G401 (cell line): ENCODE data around the gene MLF2. TPM values are rescaled to one million over a fixed set of nuclear protein-coding genes. Genes with fewer than 3 reads are reported as not detected.

Experiments used
- DNase-seq: peaks from one replicate; pipeline ENCODE4 v3.0.0-alpha.2; 2015; ENCODE audit warnings: low spot score
- in situ Hi-C: cut with HindIII; loops from 2 replicates; pipeline ENCODE4 v1.10.0; 2016; ENCODE audit warnings: low sequenced_read_pairs, mixed read lengths
- total RNA-seq: library from RNA; depleted of rRNA; stranded (reverse); fragments of >200 nt; shearing (Covaris generic); gene quantifications from 2 replicates; pipeline ENCODE4 v1.2.3, GENCODE V29; 2014

The MLF2 gene
- total RNA-seq, 1 experiment from 2014 or later, result 364 TPM

DNA sequence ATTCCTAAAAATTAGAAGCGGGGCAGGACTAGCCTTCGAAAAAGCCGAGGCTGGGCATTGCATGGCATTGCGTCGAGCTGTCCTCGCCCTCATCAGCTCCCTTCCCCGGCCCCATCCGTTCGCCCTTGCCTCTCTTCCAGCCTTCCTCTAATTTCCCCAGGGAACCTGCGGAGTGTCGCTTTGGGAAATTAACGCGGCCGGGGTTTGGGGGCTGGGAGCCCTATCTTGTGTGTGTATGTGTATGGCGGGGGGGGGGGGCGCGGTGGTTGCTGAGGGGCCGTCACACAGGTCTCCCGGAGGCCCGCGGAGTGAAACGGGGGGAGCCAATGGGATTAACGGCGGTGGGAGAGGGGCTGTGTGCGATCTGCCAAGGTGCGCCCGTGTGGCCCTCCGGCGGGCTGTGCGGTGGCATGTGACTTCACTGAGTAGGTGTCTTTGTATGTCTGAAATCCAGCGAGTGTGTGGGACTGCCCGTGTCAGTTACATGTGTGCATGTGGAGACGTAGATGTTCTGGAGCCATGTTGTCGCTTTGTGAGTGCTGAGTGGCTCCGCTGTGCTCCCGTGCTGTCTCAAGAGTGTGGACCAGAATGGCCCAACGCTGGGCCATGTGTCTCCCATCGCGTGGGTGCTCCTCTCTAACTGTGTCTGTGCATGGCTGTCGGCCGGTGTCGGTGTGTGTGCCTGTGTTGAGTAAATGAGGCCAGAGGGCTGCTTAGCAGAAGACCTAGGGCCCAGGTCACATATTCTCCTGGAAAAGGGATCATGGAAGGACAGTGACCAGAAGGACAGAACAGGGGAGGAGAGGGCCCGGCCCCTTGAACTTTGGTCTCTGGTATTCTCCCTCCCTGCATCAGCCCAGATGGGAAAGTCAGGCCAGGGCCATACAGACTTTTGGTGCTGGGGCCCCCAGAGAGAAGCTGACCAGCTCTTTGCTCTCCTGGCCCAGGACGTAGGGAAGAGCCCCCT is 14.7 kb upstream of the MLF2 start:
- peak; percentile 64 for DNase-seq
- in situ Hi-C loops, result no loop called here

DNA sequence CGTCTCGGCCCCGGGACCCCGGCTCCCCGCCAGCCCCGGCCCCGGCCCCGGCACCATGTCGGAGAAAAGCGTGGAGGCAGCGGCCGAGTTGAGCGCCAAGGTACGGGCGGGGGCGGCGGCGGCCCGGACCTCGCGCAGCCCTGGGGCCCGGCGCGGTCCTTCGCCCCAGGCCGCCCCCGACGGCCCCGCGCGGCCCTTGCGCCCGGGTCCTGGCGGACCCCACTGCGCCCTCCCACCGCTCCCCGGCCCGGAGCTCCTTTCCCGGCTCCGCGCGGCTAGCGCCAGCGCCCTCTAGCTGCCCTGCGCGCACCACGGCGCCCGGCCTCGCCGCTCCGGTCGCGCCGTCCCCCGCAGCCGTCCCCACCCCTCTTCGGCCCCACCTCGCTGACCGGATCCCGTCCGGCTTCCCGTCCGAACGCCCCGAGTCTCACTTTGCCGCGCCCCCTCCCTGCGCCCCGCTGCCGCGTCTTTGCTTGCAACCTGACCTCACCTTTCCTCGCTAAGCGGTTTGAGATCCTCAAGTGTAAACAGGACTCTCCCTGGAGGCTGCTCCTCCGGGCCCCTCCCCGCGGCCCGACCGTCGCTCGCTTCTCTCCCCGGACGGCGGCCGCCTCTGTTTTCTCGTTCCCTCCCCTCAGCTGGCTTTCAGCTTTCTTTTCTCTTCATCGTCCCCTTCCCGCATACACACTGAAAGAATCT is 13.9 kb upstream of the MLF2 start:
- in situ Hi-C loops, result no loop called here
- peak; percentile 74 for DNase-seq

DNA sequence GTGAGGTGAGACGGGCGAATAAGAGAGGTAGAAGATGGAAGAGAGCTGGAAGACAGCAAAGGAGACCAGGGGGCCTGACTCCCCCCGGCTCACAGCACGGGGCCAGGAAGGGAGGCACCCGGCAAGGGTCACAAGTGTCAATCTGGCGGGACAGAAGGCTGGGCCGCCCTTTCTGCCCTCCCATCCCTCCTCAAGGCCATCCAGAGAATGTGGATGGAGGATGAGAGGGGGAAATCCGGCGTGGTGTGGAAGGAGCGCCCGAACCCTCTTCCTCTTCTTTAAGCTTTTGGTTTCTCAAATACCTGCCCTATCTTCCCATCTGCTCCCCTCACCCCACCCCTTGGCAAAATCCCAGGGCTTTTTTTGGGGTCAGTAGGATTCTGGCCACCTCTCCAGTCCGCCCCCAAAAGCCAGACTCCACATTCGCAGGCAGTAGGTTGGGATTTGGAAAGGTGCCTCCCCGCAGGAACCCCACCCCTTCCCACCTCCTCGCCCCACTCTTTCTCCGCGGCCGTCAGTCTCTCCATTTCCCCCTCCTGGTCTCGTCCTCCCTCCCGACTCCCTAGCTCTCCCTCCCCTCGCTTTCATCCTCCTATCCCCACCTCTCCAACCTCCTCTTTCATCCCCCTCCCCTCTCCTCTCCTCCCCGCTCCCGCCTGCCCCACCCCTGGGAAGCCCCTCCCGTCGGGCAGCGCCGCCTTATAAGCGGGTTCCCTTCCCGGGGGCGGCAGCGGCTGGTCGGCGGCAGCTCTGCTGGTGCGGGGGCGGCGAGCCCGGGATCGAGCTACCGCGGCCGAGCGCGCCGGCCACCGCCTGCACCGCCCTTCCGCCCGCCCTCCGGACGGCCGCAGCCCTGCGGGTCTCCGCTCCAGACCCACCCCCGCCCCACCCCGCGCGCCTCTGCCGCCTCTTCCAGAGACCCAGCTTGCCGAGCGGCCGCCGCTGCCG is 13.0 kb upstream of the MLF2 start, which contains the start of gene PTMS:
Gene PTMS (plus strand): TSS at position 730 of the 948 bp plus-strand sequence. CDS start 343 bp downstream, outside the sequence.
- DNase-seq, result peak; percentile 97
- in situ Hi-C loops, result no loop called here

DNA sequence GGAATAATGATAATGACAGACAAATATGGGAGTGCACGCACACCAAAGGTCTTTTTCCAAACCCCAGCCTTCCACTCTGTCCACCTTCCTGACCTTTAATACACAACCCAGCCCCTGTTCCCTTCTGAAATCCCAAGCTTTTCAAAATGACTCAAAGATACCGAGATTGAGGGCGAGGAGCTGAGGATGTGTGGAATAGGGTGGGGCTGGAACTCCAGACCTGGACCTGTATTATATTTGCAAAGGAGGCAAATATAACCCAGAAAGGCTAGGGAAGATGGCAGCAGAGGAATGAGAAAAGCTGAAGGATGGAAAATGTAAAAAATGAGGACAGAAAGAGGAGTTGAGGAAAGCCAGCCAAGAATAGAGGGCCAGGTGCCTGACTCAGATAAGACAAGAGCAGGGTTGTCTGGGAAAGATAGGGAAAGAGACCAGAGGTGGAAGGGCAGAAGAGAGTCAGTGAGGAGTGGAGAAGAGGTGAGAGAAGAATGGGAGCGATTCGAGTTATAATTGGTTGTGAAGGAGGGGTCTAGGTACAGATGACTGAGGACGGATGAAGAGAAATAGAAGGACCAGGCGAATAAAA is 12.2 kb upstream of the MLF2 start:
- DNase-seq, result peak; percentile 74

DNA sequence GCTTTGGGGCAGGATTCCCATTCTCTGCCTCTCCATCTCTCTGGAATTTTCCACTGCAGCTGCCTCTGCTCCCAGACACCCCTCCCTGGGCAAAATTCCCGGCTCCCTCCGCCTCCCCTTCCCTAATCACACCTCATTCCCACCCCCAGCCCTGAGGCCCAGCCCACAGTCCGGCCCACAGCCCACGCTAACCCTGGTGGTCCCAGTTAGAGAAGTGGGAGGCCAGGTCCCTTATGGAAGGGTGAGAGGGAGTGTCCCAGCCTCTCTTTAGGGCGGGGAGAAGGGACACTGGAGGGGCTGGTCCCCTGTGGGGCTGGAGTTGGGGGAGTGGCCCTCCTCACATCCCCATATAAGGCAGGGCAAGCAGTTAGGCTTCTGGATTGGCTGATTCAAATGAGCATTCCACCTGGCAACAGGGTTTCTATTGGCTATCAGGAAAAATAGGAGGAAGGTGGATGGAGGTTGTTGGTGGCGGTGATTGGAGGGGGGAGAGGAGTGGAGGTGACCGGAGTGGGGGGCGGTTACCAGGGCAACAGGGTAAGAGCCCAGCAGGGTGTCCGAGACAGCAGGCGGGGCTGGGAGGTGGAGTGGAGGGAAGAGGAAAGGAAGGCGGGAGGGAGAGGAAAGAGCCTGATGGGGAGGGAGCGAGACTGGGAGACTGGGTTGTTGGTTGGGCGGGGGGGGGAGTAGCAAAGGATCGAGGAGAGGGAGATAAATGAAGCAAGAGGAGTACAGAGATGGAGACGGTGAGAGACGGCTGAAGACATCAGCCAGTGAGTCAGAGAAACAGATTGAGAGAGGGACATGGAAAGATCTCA is 11.3 kb upstream of the MLF2 start:
- in situ Hi-C loops, result no loop called here

More for the DNA sequence above, 12.2 kb upstream of the MLF2 start:
- in situ Hi-C loops, result no loop called here

DNA sequence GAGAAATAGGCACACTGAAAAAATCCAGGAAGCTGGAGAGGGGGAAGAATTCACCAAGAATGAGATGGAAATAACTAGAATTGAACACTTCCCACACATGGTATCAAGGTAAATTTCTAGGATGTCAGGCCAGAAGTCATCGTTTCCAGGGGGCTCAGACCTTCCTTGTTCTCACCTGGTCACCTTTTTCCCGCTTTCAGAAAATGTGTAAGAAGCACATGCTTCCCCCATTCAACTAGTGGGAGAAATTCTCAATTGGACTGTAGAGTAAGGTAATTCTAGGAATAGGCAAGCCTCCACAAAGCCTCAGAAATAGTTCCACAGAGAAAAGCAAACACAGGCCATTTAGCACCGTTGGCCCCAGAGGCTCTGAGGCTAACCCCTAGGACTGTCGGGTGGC is 10.4 kb upstream of the MLF2 start:
- in situ Hi-C loops, result no loop called here
- no peak for DNase-seq

More for the DNA sequence above, 11.3 kb upstream of the MLF2 start:
- peak; percentile 100 for DNase-seq

DNA sequence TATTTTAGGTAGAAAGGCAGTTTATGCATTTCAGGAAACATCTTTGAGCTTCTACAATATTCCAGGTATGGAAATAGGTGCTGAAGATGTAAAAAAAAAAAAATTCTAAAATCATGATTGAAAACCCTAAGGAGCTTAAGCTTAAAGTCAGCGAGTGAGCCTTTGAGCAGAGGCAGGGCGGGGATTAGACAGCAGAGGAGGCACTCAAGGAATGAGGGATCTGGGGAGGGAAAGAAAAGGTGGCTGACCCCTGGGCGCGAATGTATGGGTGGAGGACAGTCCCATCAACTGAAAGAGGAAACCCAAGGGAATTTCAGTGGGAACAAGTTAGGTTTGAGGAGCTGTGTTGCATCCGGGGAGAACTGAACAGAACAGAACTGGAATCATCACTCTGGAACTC is 6.8 kb upstream of the MLF2 start:
- in situ Hi-C loops, result no loop called here
- DNase-seq, result no peak

DNA sequence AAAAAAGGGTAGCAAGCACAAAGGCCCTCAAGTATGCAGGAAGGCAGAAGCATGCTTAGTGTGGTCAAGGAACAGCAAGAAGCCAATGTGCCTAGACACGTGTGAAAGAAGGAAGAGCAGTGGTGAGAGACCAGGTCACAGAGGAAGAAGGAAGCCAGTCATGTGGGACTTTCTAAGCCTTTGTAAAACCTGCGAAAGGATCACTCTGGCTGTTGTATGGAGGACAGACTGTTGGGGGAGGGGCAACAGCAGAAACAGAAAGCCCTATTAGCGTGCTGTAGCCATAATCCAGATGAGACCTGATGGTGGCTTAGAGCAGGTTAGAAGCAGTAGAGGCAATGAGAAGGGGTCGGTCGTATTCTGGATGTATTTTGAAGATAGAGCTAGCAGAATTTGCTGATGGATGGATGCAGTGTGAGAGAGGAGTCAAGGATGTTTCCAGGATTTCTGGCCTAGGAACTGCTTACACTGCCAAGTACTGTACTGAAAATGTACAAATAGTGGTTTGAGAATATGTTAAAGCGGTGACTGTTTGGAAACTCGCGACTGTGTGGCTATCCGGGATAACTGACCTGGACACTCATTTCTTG is 5.7 kb upstream of the MLF2 start:
- DNase-seq, result no peak
- in situ Hi-C loops, result no loop called here

DNA sequence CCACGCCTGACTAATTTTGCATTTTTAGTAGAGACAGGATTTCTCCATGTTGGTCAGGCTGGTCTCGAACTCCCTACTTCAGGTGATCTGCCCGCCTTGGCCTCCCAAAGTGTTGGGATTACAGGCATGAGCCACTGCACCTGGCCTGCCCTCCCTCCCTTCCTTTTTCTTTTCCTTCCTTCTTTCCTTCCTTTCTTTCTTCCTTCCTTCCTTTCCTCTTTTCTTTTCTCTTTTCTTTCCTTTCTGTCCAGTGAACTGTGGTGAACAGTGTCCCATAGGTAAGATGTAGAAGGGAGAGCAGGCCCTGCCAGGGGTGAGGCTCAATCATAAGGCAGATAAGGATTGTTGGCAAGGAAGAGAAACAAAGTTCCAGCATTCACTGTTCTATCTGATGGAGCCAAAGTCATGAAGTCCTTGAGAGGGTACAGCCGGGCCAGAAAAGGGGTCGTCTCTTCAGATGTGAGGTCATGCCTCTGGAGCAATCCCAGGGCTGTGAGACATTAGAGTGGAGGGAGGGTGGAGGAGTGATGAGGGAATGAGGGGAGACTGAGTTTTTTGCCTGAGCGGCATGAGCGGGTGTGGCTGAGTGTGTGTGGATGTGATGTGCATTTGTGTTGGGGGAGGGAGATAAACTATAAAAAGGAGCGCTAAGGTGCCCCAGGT is 4.2 kb upstream of the MLF2 start:
- in situ Hi-C loops, result no loop called here
- no peak for DNase-seq

DNA sequence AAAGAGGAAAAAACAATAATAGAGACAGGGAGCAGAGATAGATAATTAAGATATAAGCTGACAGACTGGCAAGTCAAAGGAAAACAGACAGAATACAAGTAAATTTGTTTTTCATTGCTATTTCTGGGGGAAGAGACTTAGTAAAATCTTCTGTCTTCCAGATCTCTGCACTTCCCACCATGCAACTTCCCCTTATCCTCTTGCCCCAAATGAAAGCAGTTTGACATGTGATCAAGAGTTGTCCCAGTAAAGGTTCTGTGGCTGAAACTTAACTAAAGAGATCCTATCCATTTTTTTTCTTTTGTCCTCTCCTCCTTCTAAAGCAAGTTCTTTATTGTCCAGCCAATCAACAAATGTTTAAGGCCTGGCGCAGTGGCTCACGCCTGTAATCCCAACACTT is 1.5 kb upstream of the MLF2 start:
- no peak for DNase-seq
- in situ Hi-C loops, result no loop called here

DNA sequence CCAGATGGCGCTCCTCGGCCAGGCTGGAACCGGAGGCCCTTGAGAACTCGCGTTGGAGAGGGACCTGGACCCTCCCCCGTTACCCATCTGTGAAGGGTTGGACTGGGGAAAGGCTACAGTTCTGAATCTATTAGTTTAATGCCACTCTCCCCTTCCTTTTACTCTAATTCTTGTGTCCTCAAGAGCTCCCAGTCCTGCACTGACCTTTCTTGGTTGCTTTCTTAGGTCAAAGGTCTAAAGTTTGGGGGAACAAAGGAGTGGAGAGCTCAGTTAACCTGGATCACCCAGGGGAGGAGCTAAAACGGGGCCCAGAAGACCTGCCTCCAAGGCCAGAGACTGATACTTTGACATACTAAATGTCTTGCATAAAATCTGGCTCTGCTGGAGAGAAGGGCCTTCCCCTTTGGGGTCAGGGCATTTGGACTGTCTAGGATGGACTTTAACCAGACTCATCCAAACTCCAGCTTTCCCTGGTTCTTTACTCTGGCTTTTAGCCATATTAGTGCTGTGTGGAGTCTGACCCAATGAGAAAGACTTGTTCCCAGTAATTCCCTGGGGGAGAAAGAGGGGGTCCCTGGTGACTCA is 923 bp upstream of the MLF2 start:
- no peak for DNase-seq
- in situ Hi-C loops, result no loop called here

DNA sequence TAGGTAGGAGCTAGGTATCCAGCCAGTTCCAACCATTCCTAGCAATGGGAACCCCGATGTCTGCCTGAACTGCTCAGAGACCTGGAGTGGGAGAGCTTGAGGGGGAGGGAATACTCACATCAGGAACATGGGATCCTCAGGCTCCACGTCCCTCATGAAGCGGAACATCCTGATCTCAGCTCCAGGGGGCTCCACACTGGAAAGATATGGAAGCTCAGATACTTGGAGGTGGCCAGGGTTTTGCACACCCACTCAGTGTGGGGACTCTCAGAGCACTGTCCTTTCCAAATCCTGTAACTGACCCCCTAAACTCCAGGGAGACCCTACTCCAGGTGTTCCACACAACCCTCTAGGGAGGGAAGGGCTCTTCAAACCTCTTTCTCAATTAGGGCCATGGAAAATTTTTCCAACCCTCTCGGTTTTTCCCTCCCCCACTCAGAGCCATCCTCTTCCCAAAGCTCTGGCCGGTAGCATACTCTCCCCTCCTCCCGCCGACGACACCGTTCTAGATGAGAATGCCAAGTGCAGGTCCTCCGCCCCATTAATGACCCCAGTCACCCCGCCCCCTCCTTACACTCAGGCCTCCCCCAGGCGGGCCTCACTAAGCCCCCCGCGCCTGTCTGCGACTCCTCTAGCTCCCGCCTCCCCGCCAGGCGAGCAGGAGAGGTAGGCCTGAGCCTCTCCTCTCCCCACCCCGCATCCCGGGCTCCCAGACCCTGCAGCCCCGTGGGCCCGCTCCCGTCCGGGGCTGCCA is 597 bp downstream of the MLF2 start:
- in situ Hi-C loops, result no loop called here
- DNase-seq, result peak; percentile 45

DNA sequence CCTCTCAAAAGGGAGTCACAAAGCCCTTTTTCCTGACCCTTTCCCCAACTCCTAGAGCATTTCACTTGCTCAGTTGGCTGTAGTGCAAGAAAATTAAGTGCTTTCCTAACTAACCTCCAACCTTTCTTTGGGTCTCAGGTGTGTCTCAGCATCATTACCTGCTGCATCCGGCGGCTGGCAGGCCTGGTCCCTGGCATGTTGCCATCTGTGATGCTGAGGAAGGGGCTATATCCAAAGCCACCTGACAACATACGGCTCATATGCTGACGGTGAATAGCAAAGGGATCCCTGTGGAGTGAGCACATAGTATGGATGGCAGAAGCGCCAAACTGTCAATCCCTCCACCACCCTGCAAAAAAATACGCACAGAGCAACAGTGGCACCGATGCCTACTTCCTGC is 1.2 kb downstream of the MLF2 start:
- DNase-seq, result no peak
- in situ Hi-C loops, result no loop called here

DNA sequence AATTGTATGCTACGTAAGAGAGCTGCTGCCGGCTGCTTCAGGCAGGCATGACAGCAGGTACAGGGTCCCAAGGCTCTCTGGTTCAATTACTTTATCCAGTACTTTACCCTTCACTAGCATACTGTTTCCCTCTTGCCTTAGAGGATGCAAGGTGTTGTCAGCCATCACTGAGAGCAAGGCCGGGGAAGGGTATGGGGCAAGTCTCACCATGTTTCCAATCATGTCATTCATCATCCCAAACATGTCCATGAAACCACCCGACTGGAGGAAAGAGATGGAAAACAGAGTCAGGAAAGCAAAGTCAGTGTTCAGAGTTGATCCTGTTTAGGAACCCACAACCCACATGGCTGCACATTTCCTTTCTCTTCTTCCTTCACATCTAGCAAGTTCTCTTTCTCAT is 2.4 kb downstream of the MLF2 start:
- in situ Hi-C loops, result no loop called here
- no peak for DNase-seq

DNA sequence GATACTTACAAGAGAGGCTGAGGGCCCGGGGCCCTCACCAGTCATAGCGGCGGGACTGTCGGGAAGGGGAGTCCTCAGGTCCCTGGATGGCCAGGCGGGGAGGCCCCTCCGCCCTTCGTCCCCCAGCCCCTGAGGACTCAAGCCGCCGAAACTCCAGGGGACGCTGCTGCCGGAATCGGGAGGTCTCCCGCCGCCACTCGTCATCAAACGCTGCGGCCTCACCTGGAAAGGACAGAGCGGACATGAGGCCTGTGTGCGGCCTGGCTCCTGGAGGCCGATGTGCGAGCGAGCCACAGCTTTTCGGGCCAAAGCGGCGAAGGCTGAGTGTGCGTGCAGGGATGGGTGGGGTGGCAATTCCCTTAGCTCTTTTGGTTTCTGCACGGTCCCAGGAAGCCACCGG is 4.2 kb downstream of the MLF2 start:
- in situ Hi-C loops, result no loop called here
- DNase-seq, result no peak

DNA sequence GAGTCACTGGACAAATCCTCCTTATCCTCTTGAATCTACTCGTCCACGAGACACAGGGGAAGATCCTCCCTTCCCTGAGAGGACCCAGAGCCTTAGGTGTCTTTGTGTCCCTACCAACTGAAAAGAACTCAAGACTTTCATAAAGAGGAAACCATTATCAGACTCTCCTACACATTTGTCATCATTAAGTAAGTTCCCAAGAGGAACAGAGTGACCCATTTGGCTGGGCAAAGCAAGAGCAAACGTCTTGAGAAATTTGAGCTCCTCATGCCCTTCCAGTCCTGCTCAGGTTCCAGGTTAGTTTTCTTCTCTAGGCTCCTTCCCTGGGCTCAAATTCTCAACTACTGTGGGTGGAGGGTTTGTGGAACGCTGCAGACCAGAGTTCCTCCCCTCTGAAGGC is 5.7 kb downstream of the MLF2 start:
- DNase-seq, result no peak
- in situ Hi-C loops, result no loop called here
